Lower lobe of right lung (tissue), 2 donors: ENCODE results near the gene TRIM15. TPM values are rescaled to one million over a fixed set of nuclear protein-coding genes. Genes with fewer than 3 reads are reported as not detected.
"Not testable (repeated sequence)": the region's sequence is repeated elsewhere in the genome, so short reads cannot be mapped to it uniquely, and the experiment has no call there.

Experiments used
- ATAC-seq, 2 donors: fragments of 200-7000 bp; cut with Tn5 transposase; one replicate each; pipeline ENCODE4 v1.9.1; 2020 to 2022; ENCODE audit warnings: mild to moderate bottlenecking in 2 of 2, moderate library complexity in 2 of 2
- DNase-seq: peaks from one replicate; pipeline ENCODE4 v3.0.0-alpha.2; 2020
- H3K27ac ChIP-seq: fragments of 200-600 bp; one replicate; pipeline ENCODE4 v1.8.0; 2022
- H3K27me3 ChIP-seq: fragments of 200-600 bp; one replicate; pipeline ENCODE4 v1.8.0; 2022; ENCODE audit warnings: low read depth
- H3K36me3 ChIP-seq: fragments of 200-600 bp; one replicate; pipeline ENCODE4 v1.8.0; 2022; ENCODE audit warnings: mild to moderate bottlenecking
- H3K4me1 ChIP-seq: fragments of 200-600 bp; one replicate; pipeline ENCODE4 v1.8.0; 2022
- H3K4me3 ChIP-seq: fragments of 200-600 bp; one replicate; pipeline ENCODE4 v1.8.0; 2022; ENCODE audit warnings: mild to moderate bottlenecking
- H3K9me3 ChIP-seq: fragments of 200-600 bp; one replicate; pipeline ENCODE4 v1.8.0; 2022
- intact Hi-C: fragments of 100-400 bp; cut with DNase I; formaldehyde crosslinking; loops from one replicate; pipeline ENCODE4 v1.11.0; 2022
- long read RNA-seq: library from polyadenylated mRNA; unstranded; transcript quantifications from one replicate; pipeline ENCODE4 v2.0.0, GENCODE V29; 2021
- total RNA-seq: library from RNA; stranded (reverse); fragmentation: NEBNext Ultra II Directional; extraction: Animal tissue kit (Norgen Biotek cat#: 25700); gene quantifications from one replicate; pipeline ENCODE4 v1.2.1, GENCODE V29; 2021
- TF ChIP-seq, protein P1 (sequence below): fragments of 200-600 bp; IDR thresholded peaks from one replicate; pipeline ENCODE4 v1.8.0; 2022; ENCODE audit warnings: antibody characterized with exemption, mild to moderate bottlenecking
- donor health status: DM: no; HTN: yes; CAD: no; lungs with severe emphysema.

The TRIM15 gene
- total RNA-seq: not detected
- long read RNA-seq: 0 reads

DNA sequence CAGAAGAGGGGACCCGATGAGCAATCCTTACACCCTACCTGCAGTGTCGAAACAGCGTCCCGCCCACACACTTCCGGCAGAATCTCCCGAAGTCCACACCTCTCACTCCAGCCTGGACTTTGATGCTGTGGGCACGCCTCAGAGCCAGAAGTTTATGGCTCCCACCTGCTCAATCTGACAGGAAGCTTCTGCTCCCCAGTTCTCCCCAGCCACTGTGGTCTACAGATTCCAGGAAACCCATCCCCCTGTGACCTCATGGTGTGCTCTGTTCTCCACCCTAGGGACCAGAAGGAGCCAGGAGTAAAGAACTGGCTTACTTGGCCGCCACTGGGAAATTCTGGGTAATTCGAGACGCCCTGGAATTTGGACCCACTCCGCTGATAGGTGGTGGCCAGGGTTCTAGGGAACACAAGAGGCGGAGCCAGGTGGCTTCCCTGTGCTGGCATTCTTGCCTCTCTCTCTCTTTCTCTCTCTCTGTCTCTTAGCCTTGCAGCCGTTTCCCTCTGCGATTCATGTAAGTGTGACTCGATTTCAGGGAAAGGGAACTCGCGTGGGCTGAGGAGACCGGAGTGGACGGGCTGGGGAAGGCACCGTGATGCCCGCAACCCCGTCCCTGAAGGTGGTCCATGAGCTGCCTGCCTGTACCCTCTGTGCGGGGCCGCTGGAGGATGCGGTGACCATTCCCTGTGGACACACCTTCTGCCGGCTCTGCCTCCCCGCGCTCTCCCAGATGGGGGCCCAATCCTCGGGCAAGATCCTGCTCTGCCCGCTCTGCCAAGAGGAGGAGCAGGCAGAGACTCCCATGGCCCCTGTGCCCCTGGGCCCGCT, at the start of gene TRIM15:
TRIM15 (plus strand) TSS at position 457 of the 828 bp plus-strand sequence; CDS start at position 596, 139 bp downstream.
- Histone ChIP-seq H3K27ac (no peak within 1 kb of the TSS), H3K36me3 (no peaks in the 10 kb centered on the region), H3K9me3 (no peaks in the 10 kb centered on the region), H3K4me3 (no peak within 1 kb of the TSS), H3K27me3 (no peaks in the 10 kb centered on the region), H3K4me1 (no peaks in the 10 kb centered on the region)
- TF ChIP-seq, protein P1, sequence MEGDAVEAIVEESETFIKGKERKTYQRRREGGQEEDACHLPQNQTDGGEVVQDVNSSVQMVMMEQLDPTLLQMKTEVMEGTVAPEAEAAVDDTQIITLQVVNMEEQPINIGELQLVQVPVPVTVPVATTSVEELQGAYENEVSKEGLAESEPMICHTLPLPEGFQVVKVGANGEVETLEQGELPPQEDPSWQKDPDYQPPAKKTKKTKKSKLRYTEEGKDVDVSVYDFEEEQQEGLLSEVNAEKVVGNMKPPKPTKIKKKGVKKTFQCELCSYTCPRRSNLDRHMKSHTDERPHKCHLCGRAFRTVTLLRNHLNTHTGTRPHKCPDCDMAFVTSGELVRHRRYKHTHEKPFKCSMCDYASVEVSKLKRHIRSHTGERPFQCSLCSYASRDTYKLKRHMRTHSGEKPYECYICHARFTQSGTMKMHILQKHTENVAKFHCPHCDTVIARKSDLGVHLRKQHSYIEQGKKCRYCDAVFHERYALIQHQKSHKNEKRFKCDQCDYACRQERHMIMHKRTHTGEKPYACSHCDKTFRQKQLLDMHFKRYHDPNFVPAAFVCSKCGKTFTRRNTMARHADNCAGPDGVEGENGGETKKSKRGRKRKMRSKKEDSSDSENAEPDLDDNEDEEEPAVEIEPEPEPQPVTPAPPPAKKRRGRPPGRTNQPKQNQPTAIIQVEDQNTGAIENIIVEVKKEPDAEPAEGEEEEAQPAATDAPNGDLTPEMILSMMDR: no peak
- ATAC-seq: peak in 1 of 2 donors; percentile 29
- DNase-seq: no peak
- intact Hi-C loops: no loop called here

DNA sequence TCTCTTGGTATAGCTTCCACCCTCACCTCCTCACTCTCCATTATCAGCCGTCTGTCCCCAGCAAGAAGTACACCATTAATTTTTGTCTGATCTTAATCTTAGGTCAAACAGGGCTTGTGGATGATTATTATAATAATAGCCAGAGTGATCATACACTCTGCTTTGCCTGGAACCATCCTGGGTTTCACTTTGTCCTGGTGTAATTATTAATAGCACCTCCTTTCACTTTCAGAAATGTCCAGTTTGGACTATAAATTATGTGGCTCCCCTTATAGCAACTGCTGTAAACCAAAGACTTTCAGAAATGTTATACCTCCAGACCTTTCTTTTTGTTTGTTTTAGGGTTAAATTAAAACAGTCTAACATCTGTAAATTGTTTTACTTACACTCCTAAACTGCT, 49.5 kb upstream of the TRIM15 start:
- intact Hi-C loops: no loop called here
- DNase-seq (no peak), ATAC-seq (no peak)
- Histone ChIP-seq H3K4me3 (no peak overlapping the region), H3K9me3 (no peaks in the 10 kb centered on the region), H3K27ac (no peak overlapping the region), H3K27me3 (peaks cover 35% of the 10 kb centered on the region), H3K36me3 (no peaks in the 10 kb centered on the region), H3K4me1 (no peaks in the 10 kb centered on the region)
- TF ChIP-seq, protein P1: no peak

DNA sequence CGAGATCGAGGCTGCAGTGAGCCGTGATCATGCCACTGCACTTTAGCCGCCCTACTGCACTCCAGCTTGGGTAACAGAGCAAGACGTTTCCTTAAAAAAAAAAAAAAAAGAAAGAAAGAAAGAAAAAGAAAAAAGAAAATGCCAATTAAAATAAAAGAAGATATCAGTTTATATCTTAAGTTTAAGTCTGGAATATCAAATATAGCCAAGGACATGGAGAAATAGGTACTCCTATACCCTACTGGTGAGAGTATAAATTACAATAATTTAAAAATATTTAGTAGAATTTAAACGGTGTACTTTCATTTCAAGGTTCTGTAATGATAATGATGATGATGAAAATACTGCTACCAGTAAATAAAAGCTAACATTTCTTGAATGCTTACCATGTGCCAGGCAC, 46.6 kb upstream of the TRIM15 start:
- no peaks in the 10 kb centered on the region for H3K4me1 ChIP-seq
- H3K27me3 ChIP-seq: peaks cover 10% of the 10 kb centered on the region
- TF ChIP-seq, protein P1: no peak
- no peak overlapping the region for H3K27ac ChIP-seq
- no peaks in the 10 kb centered on the region for H3K36me3 ChIP-seq
- intact Hi-C loops: no loop called here
- DNase-seq: no peak
- ATAC-seq: no peak
- H3K4me3 ChIP-seq: no peak overlapping the region
- H3K9me3 ChIP-seq: no peaks in the 10 kb centered on the region

DNA sequence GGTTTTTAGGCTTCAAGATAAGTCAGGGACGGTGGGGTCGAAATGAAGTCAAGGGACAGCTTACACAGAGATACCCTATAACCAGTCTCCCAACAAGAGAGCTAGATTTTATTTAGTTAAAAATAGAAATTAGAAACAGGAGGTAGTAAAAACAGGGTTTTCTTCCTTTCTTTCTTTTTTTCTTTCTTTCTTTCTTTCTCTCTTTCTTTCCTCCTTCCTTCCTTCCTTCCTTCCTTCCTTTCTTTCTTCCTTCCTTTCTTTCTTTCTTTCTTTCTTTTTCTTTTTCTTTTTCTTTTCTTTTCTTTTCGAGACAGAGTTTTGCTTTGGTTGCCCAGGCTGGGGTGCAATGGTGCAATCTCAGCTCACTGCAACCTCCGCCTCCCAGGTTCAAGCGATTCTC, 44.7 kb upstream of the TRIM15 start:
- DNase-seq, H3K4me1 ChIP-seq, H3K36me3 ChIP-seq, H3K4me3 ChIP-seq, H3K27ac ChIP-seq, H3K27me3 ChIP-seq, intact Hi-C loops, ATAC-seq, H3K9me3 ChIP-seq: not testable (repeated sequence)

DNA sequence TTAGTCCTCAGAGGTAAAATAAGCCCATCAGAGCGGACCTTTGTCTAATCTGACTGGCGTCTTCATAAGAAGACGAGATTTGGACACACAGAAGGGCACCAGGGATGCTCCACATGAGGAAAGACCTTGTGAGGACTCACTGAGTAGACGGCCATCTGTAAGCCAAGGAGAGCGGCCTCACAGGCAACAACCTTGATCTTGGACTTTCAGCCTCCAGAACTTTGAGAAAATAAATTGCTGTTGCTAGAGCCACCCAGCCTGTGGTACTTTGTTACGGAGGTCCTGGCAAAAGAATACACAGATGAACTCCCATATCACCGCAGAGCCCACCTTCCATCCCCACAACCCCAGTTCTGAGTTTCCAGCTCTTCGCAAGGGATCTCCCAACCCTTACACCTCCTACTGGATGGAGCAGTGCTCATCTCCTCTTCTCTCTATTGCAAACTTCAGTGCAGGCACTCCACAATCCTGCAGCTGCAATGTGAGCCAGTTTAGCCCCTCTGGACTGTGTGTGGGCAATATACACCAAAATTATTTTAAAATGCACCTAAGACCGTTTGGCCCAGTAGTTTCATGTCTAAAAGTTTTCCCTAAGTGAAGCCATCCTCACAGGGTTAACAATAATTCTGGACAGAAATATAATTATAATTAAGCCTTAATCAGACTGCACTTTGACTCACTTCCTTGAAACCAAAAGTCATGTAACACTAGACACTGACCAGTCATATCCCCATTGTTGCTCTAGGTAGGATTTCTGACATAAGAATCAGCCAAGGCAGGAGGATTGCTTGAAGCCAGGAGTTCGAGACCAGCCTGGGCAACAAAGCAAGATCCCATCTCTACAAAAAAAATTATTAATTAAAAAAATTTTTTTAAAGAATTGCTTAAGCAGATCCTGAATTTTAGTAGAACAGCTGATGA, 41.6 kb upstream of the TRIM15 start:
- DNase-seq (no peak), ATAC-seq (no peak)
- Histone ChIP-seq H3K4me1 (no peaks in the 10 kb centered on the region), H3K27me3 (no peaks in the 10 kb centered on the region), H3K9me3 (no peaks in the 10 kb centered on the region), H3K4me3 (no peak overlapping the region), H3K36me3 (no peaks in the 10 kb centered on the region), H3K27ac (no peak overlapping the region)
- intact Hi-C loops: no loop called here
- TF ChIP-seq, protein P1: no peak
